Thyroid gland (tissue), 4 donors: Measurements from ENCODE around the gene ADAMTS13.

Experiments used
- POLR2A ChIP-seq, 2 donors: fragments of 450-650 bp; IDR thresholded peaks; one replicate each; pipeline ENCODE4 v1.6.1; 2017; ENCODE audit warnings: antibody characterized with exemption in 2 of 2, mild to moderate bottlenecking in 2 of 2, moderate library complexity in 1 of 2
- TF ChIP-seq, protein P1 (sequence below), 6 experiments: fragments of 200-600 bp in 3 of 6; fragments of 450-650 bp in 3 of 6; sonication (generic) in 3 of 6; IDR thresholded peaks; one replicate each; pipeline ENCODE4 v1.5.1; 2016 to 2019; ENCODE audit warnings: antibody characterized with exemption in 6 of 6, mild to moderate bottlenecking in 2 of 6, inconsistent platforms in 1 of 6, moderate library complexity in 1 of 6

DNA sequence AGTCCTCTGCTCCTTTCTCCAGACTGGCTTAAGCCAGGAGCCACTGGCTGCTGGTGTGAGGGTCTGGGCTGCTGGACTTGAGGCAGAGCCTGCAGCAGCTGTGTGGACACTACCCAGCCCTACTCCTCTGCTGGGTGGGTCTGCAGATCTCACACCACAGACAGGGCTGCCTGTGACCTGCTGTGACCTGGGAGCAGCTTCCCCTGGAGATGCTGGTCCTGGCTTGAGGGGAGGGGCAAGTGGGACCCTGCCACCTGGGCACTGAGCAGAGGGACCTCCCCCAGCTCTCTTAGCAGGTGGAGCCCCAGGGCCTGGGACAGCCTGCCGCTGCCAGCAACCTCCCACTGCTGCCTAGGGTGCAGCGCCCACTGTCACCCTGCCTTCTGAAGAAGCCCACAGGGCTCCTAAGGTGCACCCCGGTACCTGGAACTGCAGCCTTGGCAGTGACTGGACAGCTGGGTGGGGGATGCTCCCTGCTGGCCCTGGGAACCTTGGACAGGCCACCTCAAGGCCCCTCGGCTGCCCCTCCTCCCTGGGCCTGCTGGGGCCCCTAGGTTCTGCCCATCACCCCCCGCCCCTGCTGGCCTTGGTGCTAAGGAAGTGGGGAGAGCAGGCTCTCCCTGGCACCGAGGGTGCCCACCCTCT lies 46.7 kb downstream of the ADAMTS13 start:
- TF ChIP-seq, protein P1, sequence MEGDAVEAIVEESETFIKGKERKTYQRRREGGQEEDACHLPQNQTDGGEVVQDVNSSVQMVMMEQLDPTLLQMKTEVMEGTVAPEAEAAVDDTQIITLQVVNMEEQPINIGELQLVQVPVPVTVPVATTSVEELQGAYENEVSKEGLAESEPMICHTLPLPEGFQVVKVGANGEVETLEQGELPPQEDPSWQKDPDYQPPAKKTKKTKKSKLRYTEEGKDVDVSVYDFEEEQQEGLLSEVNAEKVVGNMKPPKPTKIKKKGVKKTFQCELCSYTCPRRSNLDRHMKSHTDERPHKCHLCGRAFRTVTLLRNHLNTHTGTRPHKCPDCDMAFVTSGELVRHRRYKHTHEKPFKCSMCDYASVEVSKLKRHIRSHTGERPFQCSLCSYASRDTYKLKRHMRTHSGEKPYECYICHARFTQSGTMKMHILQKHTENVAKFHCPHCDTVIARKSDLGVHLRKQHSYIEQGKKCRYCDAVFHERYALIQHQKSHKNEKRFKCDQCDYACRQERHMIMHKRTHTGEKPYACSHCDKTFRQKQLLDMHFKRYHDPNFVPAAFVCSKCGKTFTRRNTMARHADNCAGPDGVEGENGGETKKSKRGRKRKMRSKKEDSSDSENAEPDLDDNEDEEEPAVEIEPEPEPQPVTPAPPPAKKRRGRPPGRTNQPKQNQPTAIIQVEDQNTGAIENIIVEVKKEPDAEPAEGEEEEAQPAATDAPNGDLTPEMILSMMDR (IDR thresholded peaks at IDR 0.05) = no peak
- no peak for TF ChIP-seq POLR2A (IDR thresholded peaks at IDR 0.05)
